Gastrocnemius medialis (tissue), 4 donors: ENCODE measurements around the gene PLXND1. TPM values are rescaled to one million over a fixed set of nuclear protein-coding genes. Genes with fewer than 3 reads are reported as not detected.

Experiments
- ATAC-seq, 2 donors: fragments of 150-250 bp; one replicate each; pipeline ENCODE4 v1.9.1; 2016
- DNase-seq, 2 donors: peaks; one replicate each; pipeline ENCODE4 v3.0.0-alpha.2; 2019
- H3K27ac ChIP-seq, 4 donors: fragments of 200-600 bp; sonication (generic); 1 replicate in 1 of 4; 2 replicates in 3 of 4; pipeline ENCODE4 v1.5.1; 2016 to 2018; ENCODE audit warnings: mild to moderate bottlenecking in 2 of 4, moderate library complexity in 1 of 4
- H3K27me3 ChIP-seq, 3 donors: fragments of 200-600 bp; sonication (generic) in 2 of 3; 1 replicate in 1 of 3; 2 replicates in 2 of 3; pipeline versions ENCODE4 v1.5.1 to v1.6.0; 2016 to 2019; ENCODE audit warnings: mild to moderate bottlenecking in 1 of 3, moderate library complexity in 1 of 3
- H3K36me3 ChIP-seq, 2 donors: fragments of 200-600 bp; sonication (generic) in 1 of 2; one replicate each; pipeline ENCODE4 v1.5.1; 2017 to 2018
- H3K4me1 ChIP-seq, 2 donors: fragments of 200-600 bp; sonication (generic) in 1 of 2; one replicate each; pipeline ENCODE4 v1.5.1; 2016 to 2017; ENCODE audit warnings: mild to moderate bottlenecking in 2 of 2
- H3K4me3 ChIP-seq, 4 donors: fragments of 200-600 bp; sonication (generic) in 3 of 4; 1 replicate in 1 of 4; 2 replicates in 3 of 4; pipeline ENCODE4 v1.5.1; 2016 to 2019; ENCODE audit warnings: mild to moderate bottlenecking in 2 of 4
- H3K9me3 ChIP-seq, 3 donors: fragments of 200-600 bp; sonication (generic) in 2 of 3; 1 replicate in 1 of 3; 2 replicates in 2 of 3; pipeline ENCODE4 v1.5.1; 2016 to 2019
- CTCF ChIP-seq, 5 experiments: fragments of 450-650 bp in 3 of 5; fragments of 200-600 bp in 2 of 5; sonication (generic) in 2 of 5; IDR thresholded peaks in 4 of 5; conservative IDR thresholded peaks in 1 of 5; 1 replicate in 4 of 5; 2 replicates in 1 of 5; pipeline ENCODE4 v1.5.1; 2016 to 2019; ENCODE audit warnings: antibody characterized with exemption in 5 of 5, mild to moderate bottlenecking in 3 of 5, moderate library complexity in 3 of 5
- POLR2A ChIP-seq, 2 donors: fragments of 450-650 bp; IDR thresholded peaks; one replicate each; pipeline ENCODE4 v1.6.1; 2017; ENCODE audit warnings: antibody characterized with exemption in 2 of 2, mild to moderate bottlenecking in 2 of 2, moderate library complexity in 2 of 2
- in situ Hi-C, 4 donors: fragments of 200-750 bp; cut with MboI; loops; one replicate each; pipeline versions ENCODE4 v1.15.0 to v1.8.0; 2017; ENCODE audit warnings: low sequenced_read_pairs in 4 of 4
- intact Hi-C: fragments of 100-400 bp; cut with DNase I; formaldehyde crosslinking; loops from one replicate; pipeline ENCODE4 v1.15.1; 2023; ENCODE audit warnings: low total_unique reads
- total RNA-seq, 4 donors: library from RNA; depleted of rRNA; stranded (reverse); fragments of >200 nt; gene quantifications; one replicate each; pipeline versions ENCODE4 v1.1.0 to v1.2.3, GENCODE V29; 2016

The PLXND1 gene
- total RNA-seq, 4 donors from 2014 or later = 15.7 to 70.9 (median 19.9) TPM

DNA sequence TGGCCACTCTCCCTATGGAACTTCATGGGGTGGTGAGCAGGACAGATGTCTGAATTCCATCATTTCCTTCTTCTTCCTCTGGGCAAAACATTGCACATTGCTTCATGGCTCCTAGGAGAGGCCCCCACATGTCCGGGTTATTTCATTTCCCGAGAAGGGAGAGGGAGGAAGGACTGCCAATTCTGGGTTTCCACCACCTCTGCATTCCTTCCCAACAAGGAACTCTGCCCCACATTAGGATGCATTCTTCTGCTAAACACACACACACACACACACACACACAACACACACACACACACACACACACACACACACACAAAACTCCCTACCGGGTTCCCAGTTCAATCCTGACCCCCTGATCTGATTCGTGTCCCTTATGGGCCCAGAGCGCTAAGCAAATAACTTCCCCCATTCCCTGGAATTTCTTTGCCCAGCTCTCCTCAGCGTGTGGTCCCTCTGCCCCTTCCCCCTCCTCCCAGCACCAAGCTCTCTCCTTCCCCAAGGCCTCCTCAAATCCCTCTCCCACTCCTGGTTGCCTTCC lies 76.2 kb downstream of the PLXND1 start:
- no peak for TF ChIP-seq CTCF (IDR thresholded peaks at IDR 0.05 in 4 of 5, conservative IDR thresholded peaks at IDR 0.05 in 1 of 5)
- no peak for TF ChIP-seq POLR2A (IDR thresholded peaks at IDR 0.05)
- no peaks in the 10 kb centered on the region for H3K4me1 ChIP-seq
- in situ Hi-C loops (no loop called here), intact Hi-C loops (no loop called here)
- ATAC-seq = no peak
- H3K27ac ChIP-seq = no peak overlapping the region
- no peak overlapping the region for H3K4me3 ChIP-seq
- no peaks in the 10 kb centered on the region for H3K27me3 ChIP-seq
- no peaks in the 10 kb centered on the region for H3K9me3 ChIP-seq
- H3K36me3 ChIP-seq = no peaks in the 10 kb centered on the region
- no peak for DNase-seq

GRCh38 chr3:129529436-129530210 lies 76.9 kb downstream of the PLXND1 start:
- peak in 1 of 2 donors; percentile 14 for ATAC-seq
- in situ Hi-C loops = no loop called here
- TF ChIP-seq CTCF (IDR thresholded peaks at IDR 0.05 in 4 of 5, conservative IDR thresholded peaks at IDR 0.05 in 1 of 5) (no peak), POLR2A (IDR thresholded peaks at IDR 0.05) (no peak)
- Histone ChIP-seq H3K27ac (no peak overlapping the region), H3K9me3 (no peaks in the 10 kb centered on the region), H3K4me1 (no peaks in the 10 kb centered on the region), H3K4me3 (no peak overlapping the region), H3K27me3 (no peaks in the 10 kb centered on the region), H3K36me3 (no peaks in the 10 kb centered on the region)
- intact Hi-C loops = no loop called here
- DNase-seq = no peak

- no peaks in the 10 kb centered on the region for H3K27me3 ChIP-seq
- no peak within 1 kb of the TSS for H3K27ac ChIP-seq
- no peaks in the 10 kb centered on the region for H3K36me3 ChIP-seq
- H3K4me3 ChIP-seq = no peak within 1 kb of the TSS
- intact Hi-C loops = no loop called here
- no peak for TF ChIP-seq POLR2A (IDR thresholded peaks at IDR 0.05)
- no peak for TF ChIP-seq CTCF (IDR thresholded peaks at IDR 0.05 in 4 of 5, conservative IDR thresholded peaks at IDR 0.05 in 1 of 5)
- H3K9me3 ChIP-seq = no peaks in the 10 kb centered on the region
- DNase-seq (no peak), ATAC-seq (no peak)
- H3K4me1 ChIP-seq = no peaks in the 10 kb centered on the region
- in situ Hi-C loops = no loop called here
These were observed 77.8 kb downstream of the PLXND1 start, which contains the start of gene RHO for GRCh38 chr3:129528589-129529100. Gene RHO (plus strand): TSS chr3:129528639. CDS start chr3:129528734, 95 bp downstream.

- H3K27me3 ChIP-seq = no peaks in the 10 kb centered on the region
- H3K36me3 ChIP-seq = no peaks in the 10 kb centered on the region
- in situ Hi-C loops = no loop called here
- H3K4me1 ChIP-seq = no peaks in the 10 kb centered on the region
- no peak for DNase-seq
- no peaks in the 10 kb centered on the region for H3K9me3 ChIP-seq
- no peak overlapping the region for H3K4me3 ChIP-seq
- TF ChIP-seq CTCF (IDR thresholded peaks at IDR 0.05 in 4 of 5, conservative IDR thresholded peaks at IDR 0.05 in 1 of 5) (no peak), POLR2A (IDR thresholded peaks at IDR 0.05) (no peak)
- intact Hi-C loops = no loop called here
- ATAC-seq = no peak
- no peak overlapping the region for H3K27ac ChIP-seq
These were observed 79.2 kb downstream of the PLXND1 start for GRCh38 chr3:129527262-129527661.
